Measurements from ENCODE around the gene ZNF579. TPM values are rescaled to one million over a fixed set of nuclear protein-coding genes. Genes with fewer than 3 reads are reported as not detected.

Gene ZNF579
- total RNA-seq, 1 experiment from 2014 or later = 12.6 TPM

- CTCF ChIA-PET = no interaction called here
- DNase-seq (ENCODE audit: unreplicated experiment) = no peak
- intact Hi-C loops (cut with micrococcal nuclease) = no loop called here
- Mint-ChIP-seq H3K36me3 (ENCODE audit: insufficient read depth, unreplicated experiment) (no peaks in the 10 kb centered on the region), H3K4me3 (ENCODE audit: unreplicated experiment) (no peak overlapping the region), H3K9me3 (ENCODE audit: unreplicated experiment) (no peaks in the 10 kb centered on the region), H3K27ac (ENCODE audit: low read depth, unreplicated experiment) (no peak overlapping the region), H3K27me3 (ENCODE audit: insufficient read depth, unreplicated experiment) (peaks cover 25% of the 10 kb centered on the region), H3K4me1 (ENCODE audit: insufficient read depth, unreplicated experiment) (no peaks in the 10 kb centered on the region)
- TF ChIP-seq, protein P1, sequence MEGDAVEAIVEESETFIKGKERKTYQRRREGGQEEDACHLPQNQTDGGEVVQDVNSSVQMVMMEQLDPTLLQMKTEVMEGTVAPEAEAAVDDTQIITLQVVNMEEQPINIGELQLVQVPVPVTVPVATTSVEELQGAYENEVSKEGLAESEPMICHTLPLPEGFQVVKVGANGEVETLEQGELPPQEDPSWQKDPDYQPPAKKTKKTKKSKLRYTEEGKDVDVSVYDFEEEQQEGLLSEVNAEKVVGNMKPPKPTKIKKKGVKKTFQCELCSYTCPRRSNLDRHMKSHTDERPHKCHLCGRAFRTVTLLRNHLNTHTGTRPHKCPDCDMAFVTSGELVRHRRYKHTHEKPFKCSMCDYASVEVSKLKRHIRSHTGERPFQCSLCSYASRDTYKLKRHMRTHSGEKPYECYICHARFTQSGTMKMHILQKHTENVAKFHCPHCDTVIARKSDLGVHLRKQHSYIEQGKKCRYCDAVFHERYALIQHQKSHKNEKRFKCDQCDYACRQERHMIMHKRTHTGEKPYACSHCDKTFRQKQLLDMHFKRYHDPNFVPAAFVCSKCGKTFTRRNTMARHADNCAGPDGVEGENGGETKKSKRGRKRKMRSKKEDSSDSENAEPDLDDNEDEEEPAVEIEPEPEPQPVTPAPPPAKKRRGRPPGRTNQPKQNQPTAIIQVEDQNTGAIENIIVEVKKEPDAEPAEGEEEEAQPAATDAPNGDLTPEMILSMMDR (IDR thresholded peaks at IDR 0.05; ENCODE audit: unreplicated experiment) = no peak
- POLR2A ChIA-PET = no interaction called here
- BruUV-seq (replicated peaks) = no TSS peak
Measured at GRCh38 chr19:55563261-55563690, 17.4 kb downstream of the ZNF579 start.

- TF ChIP-seq, protein P1 (IDR thresholded peaks at IDR 0.05; ENCODE audit: unreplicated experiment) = no peak
- no peak for DNase-seq (ENCODE audit: unreplicated experiment)
- no peaks in the 10 kb centered on the region for H3K4me1 Mint-ChIP-seq (ENCODE audit: insufficient read depth, unreplicated experiment)
- ChIA-PET POLR2A (no interaction called here), CTCF (interaction anchor here (1.0 kb wide), 1 partner anchor 42 kb away, joined by 3 read pairs; no protein-coding TSS in a partner anchor)
- H3K27ac Mint-ChIP-seq (ENCODE audit: low read depth, unreplicated experiment) = no peak overlapping the region
- H3K4me3 Mint-ChIP-seq (ENCODE audit: unreplicated experiment) = no peak overlapping the region
- BruUV-seq (replicated peaks) = no TSS peak
- peaks cover 25% of the 10 kb centered on the region for H3K27me3 Mint-ChIP-seq (ENCODE audit: insufficient read depth, unreplicated experiment)
- H3K9me3 Mint-ChIP-seq (ENCODE audit: unreplicated experiment) = no peaks in the 10 kb centered on the region
- no peaks in the 10 kb centered on the region for H3K36me3 Mint-ChIP-seq (ENCODE audit: insufficient read depth, unreplicated experiment)
- intact Hi-C loops (cut with micrococcal nuclease) = no loop called here
Measured at GRCh38 chr19:55559684-55560083, 21.0 kb downstream of the ZNF579 start.

- Mint-ChIP-seq H3K4me1 (ENCODE audit: insufficient read depth, unreplicated experiment) (peaks cover 9% of the 10 kb centered on the region), H3K9me3 (ENCODE audit: unreplicated experiment) (no peaks in the 10 kb centered on the region), H3K27ac (ENCODE audit: low read depth, unreplicated experiment) (no peak overlapping the region), H3K27me3 (ENCODE audit: insufficient read depth, unreplicated experiment) (peaks cover 1% of the 10 kb centered on the region), H3K4me3 (ENCODE audit: unreplicated experiment) (no peak overlapping the region), H3K36me3 (ENCODE audit: insufficient read depth, unreplicated experiment) (no peaks in the 10 kb centered on the region)
- intact Hi-C loops (cut with micrococcal nuclease) = no loop called here
- DNase-seq (ENCODE audit: unreplicated experiment) = no peak
- TF ChIP-seq, protein P1 (IDR thresholded peaks at IDR 0.05; ENCODE audit: unreplicated experiment) = no peak
- BruUV-seq (replicated peaks) = no TSS peak
- CTCF ChIA-PET = interaction anchor here (0.6 kb wide), 1 partner anchor 60 kb away, joined by 3 read pairs; no protein-coding TSS in a partner anchor
- POLR2A ChIA-PET = no interaction called here
Measured at GRCh38 chr19:55554741-55555152, 25.9 kb downstream of the ZNF579 start.

DNA sequence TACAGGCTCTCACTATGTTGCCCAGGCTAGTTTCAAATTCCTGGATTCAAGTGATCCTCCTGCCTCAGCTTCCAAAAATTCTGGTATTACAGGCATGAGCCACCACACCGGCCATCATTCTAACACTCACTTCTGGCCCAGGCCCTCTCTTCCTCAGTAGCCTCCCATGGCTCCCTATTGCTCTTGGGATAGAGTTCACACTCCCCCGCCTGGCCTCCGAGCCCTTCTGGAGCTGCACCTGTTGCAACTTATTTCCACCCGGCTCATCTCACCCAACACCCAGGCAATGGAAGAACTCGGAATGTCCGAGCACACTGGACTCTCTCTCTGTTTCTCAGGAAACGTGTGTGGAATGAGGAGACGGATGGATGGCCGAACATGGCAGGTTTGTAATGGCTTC lies 26.3 kb downstream of the ZNF579 start:
- intact Hi-C loops (cut with micrococcal nuclease) = no loop called here
- no TSS peak for BruUV-seq (replicated peaks)
- no peak overlapping the region for H3K27ac Mint-ChIP-seq (ENCODE audit: low read depth, unreplicated experiment)
- ChIA-PET CTCF (interaction anchor here (0.6 kb wide), 1 partner anchor 32 kb away, joined by 3 read pairs; no protein-coding TSS in a partner anchor), POLR2A (no interaction called here)
- H3K4me1 Mint-ChIP-seq (ENCODE audit: insufficient read depth, unreplicated experiment) = peaks cover 9% of the 10 kb centered on the region
- TF ChIP-seq, protein P1 (IDR thresholded peaks at IDR 0.05; ENCODE audit: unreplicated experiment) = no peak
- no peak for DNase-seq (ENCODE audit: unreplicated experiment)
- no peaks in the 10 kb centered on the region for H3K36me3 Mint-ChIP-seq (ENCODE audit: insufficient read depth, unreplicated experiment)
- no peak overlapping the region for H3K4me3 Mint-ChIP-seq (ENCODE audit: unreplicated experiment)
- H3K9me3 Mint-ChIP-seq (ENCODE audit: unreplicated experiment) = no peaks in the 10 kb centered on the region
- no peaks in the 10 kb centered on the region for H3K27me3 Mint-ChIP-seq (ENCODE audit: insufficient read depth, unreplicated experiment)
